Tibial nerve (tissue), 4 donors: ENCODE measurements around the gene MAML3.

Source experiments
- CTCF ChIP-seq, 5 experiments: fragments of 200-600 bp in 3 of 5; fragments of 450-650 bp in 2 of 5; sonication (generic) in 3 of 5; IDR thresholded peaks; one replicate each; pipeline ENCODE4 v1.5.1; 2016 to 2019; ENCODE audit warnings: antibody characterized with exemption in 5 of 5, mild to moderate bottlenecking in 3 of 5, moderate library complexity in 2 of 5
- EP300 ChIP-seq, 2 donors: sonication (generic); formaldehyde crosslinking; IDR thresholded peaks; one replicate each; pipeline ENCODE4 v1.6.1; 2017; ENCODE audit warnings: antibody characterized with exemption in 2 of 2, mild to moderate bottlenecking in 1 of 2
- POLR2A ChIP-seq, 2 donors: fragments of 450-650 bp; IDR thresholded peaks; one replicate each; pipeline ENCODE4 v1.6.1; 2017; ENCODE audit warnings: antibody characterized with exemption in 2 of 2, mild to moderate bottlenecking in 2 of 2, moderate library complexity in 2 of 2

DNA sequence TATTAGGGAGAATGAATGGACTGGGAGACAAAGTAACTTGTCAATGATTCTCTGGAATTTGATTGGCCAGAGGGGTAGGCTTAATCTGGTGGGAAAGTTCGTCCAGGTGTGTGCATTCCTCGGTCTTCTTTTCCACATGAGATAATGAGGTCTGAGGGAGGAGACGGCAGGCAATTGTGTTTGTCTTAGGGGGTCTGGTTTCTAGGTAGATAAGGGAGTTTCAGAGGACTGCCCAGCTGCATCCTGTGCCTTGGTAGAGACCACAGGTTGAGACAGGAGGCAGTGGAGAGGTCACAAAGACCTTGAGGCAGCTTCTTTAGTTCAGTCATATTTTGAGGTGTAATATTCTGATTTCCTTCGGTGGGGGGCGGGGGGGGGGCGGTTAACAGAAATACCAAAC is 484.1 kb downstream of the MAML3 start:
- TF ChIP-seq CTCF (IDR thresholded peaks at IDR 0.05), result no peak
- no peak for TF ChIP-seq POLR2A (IDR thresholded peaks at IDR 0.05)
- no peak for TF ChIP-seq EP300 (IDR thresholded peaks at IDR 0.05)
